ENCODE measurements around the gene TMEM220.

TMEM220 gene

DNA sequence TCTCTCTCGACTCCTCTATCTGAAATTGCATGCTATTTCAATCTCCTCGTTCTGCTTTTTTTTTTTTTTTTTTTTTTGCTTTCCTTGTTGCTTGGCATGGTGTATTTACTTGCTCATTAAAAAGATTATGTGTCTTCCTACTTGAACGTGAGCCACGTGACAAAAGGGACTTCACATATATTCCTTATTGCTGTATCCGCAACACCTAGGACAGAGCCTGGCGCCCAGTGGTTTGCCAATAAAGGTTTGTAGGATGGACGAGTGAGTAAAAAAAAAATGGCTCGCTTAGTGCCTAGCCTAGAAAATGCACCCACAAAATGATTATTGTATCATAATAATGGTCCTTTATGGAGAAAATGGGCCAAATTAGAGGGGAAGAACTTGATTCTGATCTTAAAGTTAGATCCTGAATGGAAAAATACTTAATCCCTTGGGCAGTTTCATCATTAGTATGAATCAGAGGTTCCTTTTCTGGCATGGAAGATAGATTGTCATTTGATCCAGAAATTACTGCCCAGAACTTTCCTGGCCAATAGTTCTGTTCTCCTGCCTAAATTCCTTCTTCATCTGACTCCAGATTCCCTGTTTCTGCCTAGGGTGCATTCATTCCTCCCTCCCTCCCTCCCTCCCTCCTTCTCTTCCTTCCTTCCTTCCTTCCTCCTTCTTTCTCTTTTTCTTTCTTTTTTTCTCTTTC lies 13.6 kb upstream of the TMEM220 start:
- Histone ChIP-seq H4K20me1 (ENCODE audit: control insufficient read depth, insufficient read depth, low read depth, low read length) (no peaks in the 10 kb centered on the region), H3K4me3 (ENCODE audit: low read length) (no peak overlapping the region), H3K36me3 (ENCODE audit: control insufficient read depth, low read length) (no peaks in the 10 kb centered on the region), H3K27me3 (ENCODE audit: control insufficient read depth, low read length) (no peaks in the 10 kb centered on the region), H3K4me1 (ENCODE audit: control insufficient read depth, low read length) (no peaks in the 10 kb centered on the region), H3K27ac (ENCODE audit: low read depth, low read length) (no peak overlapping the region), H3K9me3 (ENCODE audit: control insufficient read depth, insufficient read depth, low read length) (no peaks in the 10 kb centered on the region), H3K9me2 (replicated peaks; ENCODE audit: control insufficient read depth, low read length) (no peaks in the 10 kb centered on the region), H3K4me2 (ENCODE audit: low read length) (no peak overlapping the region), H3K79me2 (ENCODE audit: control insufficient read depth, low read length) (no peaks in the 10 kb centered on the region), H3F3A (ENCODE audit: control insufficient read depth, insufficient read depth) (no peaks in the 10 kb centered on the region)
- no peak for TF ChIP-seq EZH2phosphoT487 (IDR thresholded peaks at IDR 0.05; ENCODE audit: borderline replicate concordance, low read length)
- TF ChIP-seq, protein P1, sequence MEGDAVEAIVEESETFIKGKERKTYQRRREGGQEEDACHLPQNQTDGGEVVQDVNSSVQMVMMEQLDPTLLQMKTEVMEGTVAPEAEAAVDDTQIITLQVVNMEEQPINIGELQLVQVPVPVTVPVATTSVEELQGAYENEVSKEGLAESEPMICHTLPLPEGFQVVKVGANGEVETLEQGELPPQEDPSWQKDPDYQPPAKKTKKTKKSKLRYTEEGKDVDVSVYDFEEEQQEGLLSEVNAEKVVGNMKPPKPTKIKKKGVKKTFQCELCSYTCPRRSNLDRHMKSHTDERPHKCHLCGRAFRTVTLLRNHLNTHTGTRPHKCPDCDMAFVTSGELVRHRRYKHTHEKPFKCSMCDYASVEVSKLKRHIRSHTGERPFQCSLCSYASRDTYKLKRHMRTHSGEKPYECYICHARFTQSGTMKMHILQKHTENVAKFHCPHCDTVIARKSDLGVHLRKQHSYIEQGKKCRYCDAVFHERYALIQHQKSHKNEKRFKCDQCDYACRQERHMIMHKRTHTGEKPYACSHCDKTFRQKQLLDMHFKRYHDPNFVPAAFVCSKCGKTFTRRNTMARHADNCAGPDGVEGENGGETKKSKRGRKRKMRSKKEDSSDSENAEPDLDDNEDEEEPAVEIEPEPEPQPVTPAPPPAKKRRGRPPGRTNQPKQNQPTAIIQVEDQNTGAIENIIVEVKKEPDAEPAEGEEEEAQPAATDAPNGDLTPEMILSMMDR (IDR thresholded peaks at IDR 0.05; ENCODE audit: low read depth, low read length, poor library complexity, severe bottlenecking): no peak

DNA sequence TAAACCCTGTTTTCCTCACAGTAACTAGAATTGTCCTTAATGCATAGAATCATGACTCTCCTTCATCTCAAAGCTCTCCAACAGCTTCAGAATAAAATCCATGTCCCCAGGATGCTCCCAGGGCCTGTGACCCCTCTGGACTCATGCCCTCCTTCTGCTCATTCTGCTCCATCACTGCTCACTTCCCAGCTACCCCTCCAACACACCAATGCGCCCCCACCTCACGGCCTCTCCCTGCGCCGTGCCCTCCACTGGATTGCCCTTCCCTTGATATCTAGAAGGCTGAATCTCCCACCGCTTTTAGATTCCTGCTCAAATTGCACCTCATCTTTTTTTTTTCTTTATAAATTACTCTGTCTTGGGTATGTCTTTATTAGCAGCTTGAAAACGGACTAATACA lies 12.6 kb upstream of the TMEM220 start:
- no peak overlapping the region for H3K4me3 ChIP-seq (ENCODE audit: low read length)
- no peaks in the 10 kb centered on the region for H3K4me1 ChIP-seq (ENCODE audit: control insufficient read depth, low read length)
- no peak overlapping the region for H3K27ac ChIP-seq (ENCODE audit: low read depth, low read length)
- H3F3A ChIP-seq (ENCODE audit: control insufficient read depth, insufficient read depth): no peaks in the 10 kb centered on the region
- H4K20me1 ChIP-seq (ENCODE audit: control insufficient read depth, insufficient read depth, low read depth, low read length): no peaks in the 10 kb centered on the region
- no peaks in the 10 kb centered on the region; the same call in 1 of the 2 replicates for H3K27me3 ChIP-seq (ENCODE audit: control insufficient read depth, low read length)
- no peak for TF ChIP-seq EZH2phosphoT487 (IDR thresholded peaks at IDR 0.05; ENCODE audit: borderline replicate concordance, low read length)
- TF ChIP-seq, protein P1 (IDR thresholded peaks at IDR 0.05; ENCODE audit: low read depth, low read length, poor library complexity, severe bottlenecking): no peak
- no peaks in the 10 kb centered on the region for H3K9me3 ChIP-seq (ENCODE audit: control insufficient read depth, insufficient read depth, low read length)
- no peak overlapping the region for H3K4me2 ChIP-seq (ENCODE audit: low read length)
- no peaks in the 10 kb centered on the region for H3K79me2 ChIP-seq (ENCODE audit: control insufficient read depth, low read length)
- no peaks in the 10 kb centered on the region for H3K36me3 ChIP-seq (ENCODE audit: control insufficient read depth, low read length)
- H3K9me2 ChIP-seq (replicated peaks; ENCODE audit: control insufficient read depth, low read length): no peaks in the 10 kb centered on the region

DNA sequence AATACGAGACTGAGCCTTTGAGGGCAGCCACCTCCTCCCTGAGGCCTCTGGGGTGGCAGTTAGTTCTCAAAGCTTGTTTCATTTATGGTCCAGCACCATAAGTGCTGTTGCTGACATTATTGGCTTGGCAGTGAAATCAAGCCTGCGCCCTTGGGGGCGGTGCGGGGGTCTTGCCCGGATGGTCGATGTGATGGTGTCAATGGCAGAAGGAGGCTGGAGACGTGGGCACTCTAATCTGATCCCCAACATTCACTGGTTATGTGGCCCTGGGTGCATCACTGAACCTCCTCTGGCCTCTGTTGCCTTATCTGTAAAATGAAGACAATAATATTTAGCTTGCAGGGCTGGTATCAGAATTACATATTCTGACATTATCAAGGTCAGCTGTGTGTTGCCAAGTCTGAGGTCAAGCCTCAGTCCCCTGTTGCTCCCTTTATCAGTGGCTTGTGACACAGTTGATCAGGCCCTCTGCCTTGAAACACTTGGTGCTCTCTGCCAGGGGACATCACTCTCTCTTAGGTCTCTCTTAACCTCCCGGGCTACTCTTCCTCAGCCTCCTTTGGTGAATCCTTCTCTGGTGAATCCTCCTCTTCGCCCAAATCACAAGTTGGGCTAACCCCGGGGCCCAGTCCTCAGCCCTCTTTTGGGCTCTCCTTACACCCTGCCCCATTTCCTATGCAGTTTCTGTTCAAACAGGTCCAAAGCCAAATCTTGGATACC lies 11.8 kb upstream of the TMEM220 start:
- TF ChIP-seq, protein P1 (IDR thresholded peaks at IDR 0.05; ENCODE audit: low read depth, low read length, poor library complexity, severe bottlenecking): no peak
- TF ChIP-seq EZH2phosphoT487 (IDR thresholded peaks at IDR 0.05; ENCODE audit: borderline replicate concordance, low read length): no peak
- H4K20me1 ChIP-seq (ENCODE audit: control insufficient read depth, insufficient read depth, low read depth, low read length): no peaks in the 10 kb centered on the region
- no peak overlapping the region for H3K27ac ChIP-seq (ENCODE audit: low read depth, low read length)
- H3K9me2 ChIP-seq (replicated peaks; ENCODE audit: control insufficient read depth, low read length): no peaks in the 10 kb centered on the region
- H3K4me2 ChIP-seq (ENCODE audit: low read length): no peak overlapping the region
- H3K79me2 ChIP-seq (ENCODE audit: control insufficient read depth, low read length): no peaks in the 10 kb centered on the region
- H3K4me3 ChIP-seq (ENCODE audit: low read length): no peak overlapping the region
- no peaks in the 10 kb centered on the region for H3K4me1 ChIP-seq (ENCODE audit: control insufficient read depth, low read length)
- H3K27me3 ChIP-seq (ENCODE audit: control insufficient read depth, low read length): no peaks in the 10 kb centered on the region; the same call in 1 of the 2 replicates
- no peaks in the 10 kb centered on the region for H3F3A ChIP-seq (ENCODE audit: control insufficient read depth, insufficient read depth)
- no peaks in the 10 kb centered on the region for H3K9me3 ChIP-seq (ENCODE audit: control insufficient read depth, insufficient read depth, low read length)
- no peaks in the 10 kb centered on the region for H3K36me3 ChIP-seq (ENCODE audit: control insufficient read depth, low read length)

All from DOHH2 (cell line).